ENCODE results near the gene MRPL47.

MRPL47 gene

DNA sequence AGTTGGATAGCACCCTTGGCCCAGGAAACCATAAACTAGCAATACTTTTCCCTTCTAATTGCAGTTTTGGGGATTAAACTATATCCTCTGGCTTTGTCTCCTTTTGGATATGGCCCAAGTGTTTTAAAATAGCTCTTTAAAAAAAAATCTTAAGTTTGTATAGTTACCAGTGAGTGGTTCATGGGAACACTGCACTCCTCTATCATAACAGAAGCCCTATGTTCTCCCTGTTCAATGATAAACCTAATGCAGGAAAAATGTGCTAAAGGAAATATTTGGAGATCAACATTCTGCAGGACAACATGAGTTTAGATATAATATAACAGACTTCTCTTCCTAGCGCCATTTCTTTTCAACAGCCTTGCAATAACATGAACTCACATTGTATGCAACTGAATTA is 13.1 kb downstream of the MRPL47 start:
- Histone ChIP-seq H3K9ac (ENCODE audit: low read length in 2 of 2) (no peak overlapping the region), H3K4me1 (ENCODE audit: control insufficient read depth, insufficient read depth, low read length) (no peaks in the 10 kb centered on the region), H3K27me3 (ENCODE audit: control insufficient read depth in 1 of 2, insufficient read depth in 2 of 2, low read length in 2 of 2) (no peaks in the 10 kb centered on the region), H3K27ac (ENCODE audit: low read length) (no peak overlapping the region), H3K36me3 (ENCODE audit: control insufficient read depth in 2 of 2, insufficient read depth in 2 of 2, low read length in 2 of 2) (peaks cover 27 to 39% of the 10 kb centered on the region in 2 donors), H3K4me3 (ENCODE audit: low read length in 2 of 2) (no peak overlapping the region), H3K9me3 (ENCODE audit: control insufficient read depth in 2 of 2, low read length in 2 of 2) (no peaks in the 10 kb centered on the region)

DNA sequence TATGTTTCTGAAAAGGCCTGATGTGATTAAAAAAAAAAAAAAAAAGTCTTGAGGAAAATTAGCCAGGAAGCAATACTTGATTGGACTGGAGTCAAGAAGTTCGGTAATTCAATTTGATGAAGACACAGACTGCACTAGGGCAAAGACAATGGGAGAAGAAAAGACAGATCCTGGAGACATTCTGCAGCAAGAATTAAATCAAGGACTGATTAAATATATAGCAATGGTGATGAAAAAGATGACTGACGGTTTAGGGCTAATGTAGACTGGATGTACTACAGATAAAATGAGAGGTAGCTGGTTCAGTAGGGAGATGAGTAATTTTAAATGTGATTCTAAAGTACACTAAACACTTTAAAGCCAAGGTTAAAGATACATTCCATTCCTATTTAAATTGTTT is 13.8 kb downstream of the MRPL47 start:
- Histone ChIP-seq H3K36me3 (ENCODE audit: control insufficient read depth in 2 of 2, insufficient read depth in 2 of 2, low read length in 2 of 2) (peaks cover 31 to 37% of the 10 kb centered on the region in 2 donors), H3K9ac (ENCODE audit: low read length in 2 of 2) (no peak overlapping the region), H3K27me3 (ENCODE audit: control insufficient read depth in 1 of 2, insufficient read depth in 2 of 2, low read length in 2 of 2) (no peaks in the 10 kb centered on the region), H3K4me1 (ENCODE audit: control insufficient read depth, insufficient read depth, low read length) (no peaks in the 10 kb centered on the region), H3K9me3 (ENCODE audit: control insufficient read depth in 2 of 2, low read length in 2 of 2) (no peaks in the 10 kb centered on the region), H3K4me3 (ENCODE audit: low read length in 2 of 2) (no peak overlapping the region), H3K27ac (ENCODE audit: low read length) (no peak overlapping the region)

DNA sequence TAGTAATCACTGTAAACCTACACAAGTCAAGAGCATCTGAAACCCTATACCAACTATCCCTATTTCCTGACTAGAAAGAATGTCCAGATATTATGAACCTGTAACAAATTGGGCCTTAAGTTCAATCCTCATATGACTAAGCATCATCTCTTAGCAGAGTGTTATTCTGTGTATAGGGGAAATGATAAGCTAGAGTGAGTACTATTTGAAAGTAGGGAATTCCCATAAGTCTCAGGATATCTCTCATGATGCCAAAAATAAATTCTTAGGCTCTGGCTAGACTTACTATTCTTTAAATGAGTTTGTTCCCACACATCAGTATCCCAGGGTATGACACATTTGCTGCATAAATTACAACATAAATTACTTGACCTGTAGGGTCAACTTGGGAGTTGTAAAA is 15.3 kb downstream of the MRPL47 start:
- H3K4me3 ChIP-seq (ENCODE audit: low read length in 2 of 2) = no peak overlapping the region
- no peaks in the 10 kb centered on the region for H3K9me3 ChIP-seq (ENCODE audit: control insufficient read depth in 2 of 2, low read length in 2 of 2)
- no peak overlapping the region for H3K9ac ChIP-seq (ENCODE audit: low read length in 2 of 2)
- H3K27ac ChIP-seq (ENCODE audit: low read length) = no peak overlapping the region
- no peaks in the 10 kb centered on the region for H3K4me1 ChIP-seq (ENCODE audit: control insufficient read depth, insufficient read depth, low read length)
- H3K27me3 ChIP-seq (ENCODE audit: control insufficient read depth in 1 of 2, insufficient read depth in 2 of 2, low read length in 2 of 2) = no peaks in the 10 kb centered on the region
- peaks cover 31 to 37% of the 10 kb centered on the region in 2 donors for H3K36me3 ChIP-seq (ENCODE audit: control insufficient read depth in 2 of 2, insufficient read depth in 2 of 2, low read length in 2 of 2)

DNA sequence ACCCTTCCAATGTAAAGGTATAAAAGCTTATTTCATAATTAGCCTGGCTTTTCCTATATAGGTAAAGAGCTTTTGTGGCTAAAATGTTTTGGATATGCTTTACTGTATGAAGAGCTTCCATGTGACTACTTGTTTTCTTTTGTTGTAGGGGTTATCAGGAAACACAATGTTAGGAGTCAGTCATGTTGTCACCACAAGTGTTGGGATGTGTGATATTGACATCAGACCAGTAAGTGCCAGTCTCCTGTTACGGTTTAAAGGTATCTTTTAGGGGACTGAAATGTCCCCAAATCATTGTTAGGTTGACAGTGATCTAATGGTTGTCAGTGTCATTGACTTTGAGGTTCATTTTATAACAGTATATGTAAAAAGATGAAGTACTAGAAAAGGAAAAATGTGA is 23.4 kb downstream of the MRPL47 start:
- no peaks in the 10 kb centered on the region for H3K9me3 ChIP-seq (ENCODE audit: control insufficient read depth in 2 of 2, low read length in 2 of 2)
- no peak overlapping the region for H3K9ac ChIP-seq (ENCODE audit: low read length in 2 of 2)
- peaks cover 16 to 19% of the 10 kb centered on the region in 2 donors for H3K36me3 ChIP-seq (ENCODE audit: control insufficient read depth in 2 of 2, insufficient read depth in 2 of 2, low read length in 2 of 2)
- no peaks in the 10 kb centered on the region for H3K4me1 ChIP-seq (ENCODE audit: control insufficient read depth, insufficient read depth, low read length)
- no peak overlapping the region for H3K4me3 ChIP-seq (ENCODE audit: low read length in 2 of 2)
- H3K27ac ChIP-seq (ENCODE audit: low read length) = no peak overlapping the region
- no peaks in the 10 kb centered on the region for H3K27me3 ChIP-seq (ENCODE audit: control insufficient read depth in 1 of 2, insufficient read depth in 2 of 2, low read length in 2 of 2)

DNA sequence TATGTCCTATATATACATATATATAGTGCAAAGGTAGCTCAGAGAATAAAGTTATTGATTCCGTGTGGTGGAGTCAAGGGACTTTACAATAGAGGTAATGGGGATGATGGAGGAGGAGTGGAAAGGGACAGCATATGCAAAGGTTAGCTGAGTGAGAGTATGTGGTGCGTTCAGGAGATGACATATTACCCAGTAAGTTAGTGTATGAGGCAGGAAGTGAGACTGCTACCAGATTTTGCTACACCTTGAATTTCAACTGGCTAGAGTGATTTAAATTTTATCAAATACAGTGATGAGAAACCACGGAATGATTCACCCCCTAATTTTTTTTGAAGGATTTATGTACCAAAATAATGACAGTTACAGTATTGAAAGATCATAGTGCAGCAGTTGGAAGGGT is 38.9 kb downstream of the MRPL47 start:
- Histone ChIP-seq H3K4me1 (ENCODE audit: control insufficient read depth, insufficient read depth, low read length) (peaks cover 8% of the 10 kb centered on the region), H3K9me3 (ENCODE audit: control insufficient read depth in 2 of 2, low read length in 2 of 2) (no peaks in the 10 kb centered on the region), H3K4me3 (ENCODE audit: low read length in 2 of 2) (no peak overlapping the region), H3K27ac (ENCODE audit: low read length) (no peak overlapping the region), H3K9ac (ENCODE audit: low read length in 2 of 2) (no peak overlapping the region), H3K36me3 (ENCODE audit: control insufficient read depth in 2 of 2, insufficient read depth in 2 of 2, low read length in 2 of 2) (peaks cover 2 to 5% of the 10 kb centered on the region in 2 donors), H3K27me3 (ENCODE audit: control insufficient read depth in 1 of 2, insufficient read depth in 2 of 2, low read length in 2 of 2) (no peaks in the 10 kb centered on the region)

DNA sequence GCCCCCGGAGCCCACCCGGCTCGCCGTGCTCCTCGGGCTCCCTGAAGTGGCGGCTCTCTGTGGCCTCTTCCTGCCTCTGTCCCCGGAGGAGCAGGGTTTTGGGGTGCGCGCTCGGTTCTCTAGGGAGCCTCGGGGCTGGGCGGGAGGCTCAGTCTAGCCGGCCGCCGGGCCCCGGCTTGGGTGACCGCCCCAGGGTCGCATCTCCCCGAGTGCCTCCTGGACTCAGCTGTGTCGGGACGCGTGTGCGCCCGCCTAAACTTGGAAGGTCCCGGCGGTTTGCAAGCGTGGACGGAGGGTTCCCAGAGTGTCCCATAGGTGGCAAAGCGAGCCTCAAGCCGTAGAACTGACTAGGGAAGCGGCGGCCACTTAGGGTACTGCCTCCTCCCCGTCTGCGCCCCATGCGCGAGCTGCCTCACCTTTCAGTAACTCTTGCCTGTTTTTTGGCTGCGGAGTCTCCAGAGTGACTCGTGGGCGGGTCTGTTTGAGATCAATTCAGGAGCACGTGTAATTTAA is 41.1 kb downstream of the MRPL47 start:
- Histone ChIP-seq H3K4me3 (ENCODE audit: low read length in 2 of 2) (peak overlapping the region; percentile 92 to 96), H3K36me3 (ENCODE audit: control insufficient read depth in 2 of 2, insufficient read depth in 2 of 2, low read length in 2 of 2) (no peaks in the 10 kb centered on the region), H3K27me3 (ENCODE audit: control insufficient read depth in 1 of 2, insufficient read depth in 2 of 2, low read length in 2 of 2) (no peaks in the 10 kb centered on the region), H3K9ac (ENCODE audit: low read length in 2 of 2) (peak overlapping the region; percentile 76 to 82), H3K27ac (ENCODE audit: low read length) (peak overlapping the region; percentile 37), H3K9me3 (ENCODE audit: control insufficient read depth in 2 of 2, low read length in 2 of 2) (no peaks in the 10 kb centered on the region), H3K4me1 (ENCODE audit: control insufficient read depth, insufficient read depth, low read length) (peaks cover 8% of the 10 kb centered on the region)

DNA sequence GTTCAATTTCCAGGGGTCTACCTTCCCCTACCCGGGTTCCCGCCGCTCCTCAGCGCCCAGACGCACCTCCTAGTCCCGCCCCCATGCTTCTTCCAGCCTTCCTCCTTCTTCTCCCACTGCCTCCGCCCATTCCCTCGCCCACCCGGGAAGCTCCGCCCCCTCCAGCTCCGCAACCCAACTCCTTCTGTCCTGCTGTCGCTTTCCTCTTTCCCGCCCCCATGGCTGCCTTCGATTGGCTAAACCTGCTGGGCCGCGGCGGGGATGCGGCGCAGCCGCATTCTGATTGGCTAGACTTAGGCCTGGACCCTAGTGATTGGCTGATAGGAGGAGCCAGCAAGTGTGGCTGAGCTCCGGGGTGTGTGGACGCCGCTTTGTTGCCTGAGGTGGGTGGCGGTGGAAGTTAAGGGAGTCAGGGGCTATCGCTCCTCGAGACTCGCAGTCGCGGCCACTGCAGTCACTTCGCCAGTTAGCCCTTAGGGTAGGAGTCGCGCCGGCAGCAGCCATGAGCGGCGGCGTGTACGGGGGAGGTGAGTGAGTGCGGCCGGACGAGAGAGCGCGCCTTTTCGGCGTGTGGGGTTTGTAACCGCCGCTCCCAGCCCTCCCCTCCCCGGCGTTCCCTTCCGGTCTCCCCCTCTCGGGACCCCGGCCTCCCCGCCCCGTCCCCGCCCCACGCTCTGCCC is 41.7 kb downstream of the MRPL47 start, which contains the start of gene ACTL6A:
TSS of gene ACTL6A (plus strand) at position 336 of the 680 bp plus-strand sequence. CDS start at position 503, 167 bp downstream.
- Histone ChIP-seq H3K9ac (ENCODE audit: low read length in 2 of 2) (peak within 1 kb of the TSS; percentile 78 to 82), H3K36me3 (ENCODE audit: control insufficient read depth in 2 of 2, insufficient read depth in 2 of 2, low read length in 2 of 2) (no peaks in the 10 kb centered on the region), H3K4me3 (ENCODE audit: low read length in 2 of 2) (peak within 1 kb of the TSS; percentile 92 to 96), H3K9me3 (ENCODE audit: control insufficient read depth in 2 of 2, low read length in 2 of 2) (no peaks in the 10 kb centered on the region), H3K27me3 (ENCODE audit: control insufficient read depth in 1 of 2, insufficient read depth in 2 of 2, low read length in 2 of 2) (no peaks in the 10 kb centered on the region), H3K4me1 (ENCODE audit: control insufficient read depth, insufficient read depth, low read length) (peaks cover 8% of the 10 kb centered on the region), H3K27ac (ENCODE audit: low read length) (peak within 1 kb of the TSS; percentile 37)

DNA sequence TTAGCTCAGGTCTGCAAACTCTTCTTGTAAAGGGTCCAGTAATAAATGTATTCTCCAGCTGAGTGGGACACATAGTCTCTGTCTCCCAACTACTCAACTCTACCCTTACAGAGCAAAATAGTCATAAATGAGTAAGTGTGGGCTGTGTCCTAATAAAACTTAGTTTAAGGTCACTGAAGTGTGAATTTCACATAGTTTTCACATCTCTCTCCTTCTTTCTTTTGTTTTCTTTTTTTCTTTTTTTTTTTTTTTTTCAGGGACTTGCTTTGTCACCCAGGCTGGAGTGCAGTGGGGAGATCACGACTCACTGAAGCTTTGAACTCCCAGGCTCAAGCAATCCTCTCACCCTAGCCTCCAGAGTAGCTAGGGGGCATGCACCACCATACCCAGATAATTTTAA is 43.6 kb downstream of the MRPL47 start:
- Histone ChIP-seq H3K4me3 (ENCODE audit: low read length in 2 of 2) (no peak overlapping the region), H3K9me3 (ENCODE audit: control insufficient read depth in 2 of 2, low read length in 2 of 2) (no peaks in the 10 kb centered on the region), H3K36me3 (ENCODE audit: control insufficient read depth in 2 of 2, insufficient read depth in 2 of 2, low read length in 2 of 2) (no peaks in the 10 kb centered on the region), H3K9ac (ENCODE audit: low read length in 2 of 2) (no peak overlapping the region), H3K4me1 (ENCODE audit: control insufficient read depth, insufficient read depth, low read length) (peaks cover 8% of the 10 kb centered on the region), H3K27me3 (ENCODE audit: control insufficient read depth in 1 of 2, insufficient read depth in 2 of 2, low read length in 2 of 2) (no peaks in the 10 kb centered on the region), H3K27ac (ENCODE audit: low read length) (no peak overlapping the region)

DNA sequence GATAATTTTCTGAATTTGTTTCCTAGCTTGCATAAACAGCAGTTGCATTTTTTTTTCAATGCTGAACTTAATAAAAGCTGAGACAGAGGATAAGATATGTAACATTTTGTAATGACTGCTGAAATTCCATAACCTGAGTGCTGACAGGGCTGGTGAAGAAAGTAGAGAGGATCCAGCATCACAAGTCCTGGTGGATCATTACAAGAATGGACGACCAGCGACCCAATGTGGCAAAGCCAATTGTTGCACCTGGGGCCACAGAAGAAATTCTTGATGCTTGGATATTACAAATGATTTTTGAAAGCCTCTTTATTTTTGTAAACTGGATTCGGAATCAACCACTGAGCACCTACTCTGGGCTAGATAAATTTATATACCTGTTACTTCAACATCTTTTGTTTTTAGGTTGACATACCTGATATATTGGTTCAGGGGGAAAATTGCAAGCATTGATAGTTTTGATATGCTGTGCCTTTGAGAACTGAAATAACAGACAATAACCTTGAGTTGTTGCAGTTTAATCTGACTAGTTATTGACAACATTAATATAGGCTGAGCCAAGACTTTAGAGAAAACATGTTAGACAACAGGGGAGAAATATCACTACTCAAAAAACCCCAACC is 45.6 kb downstream of the MRPL47 start:
- Histone ChIP-seq H3K36me3 (ENCODE audit: control insufficient read depth in 2 of 2, insufficient read depth in 2 of 2, low read length in 2 of 2) (no peaks in the 10 kb centered on the region), H3K9me3 (ENCODE audit: control insufficient read depth in 2 of 2, low read length in 2 of 2) (no peaks in the 10 kb centered on the region), H3K27me3 (ENCODE audit: control insufficient read depth in 1 of 2, insufficient read depth in 2 of 2, low read length in 2 of 2) (no peaks in the 10 kb centered on the region), H3K9ac (ENCODE audit: low read length in 2 of 2) (no peak overlapping the region), H3K27ac (ENCODE audit: low read length) (no peak overlapping the region), H3K4me3 (ENCODE audit: low read length in 2 of 2) (no peak overlapping the region), H3K4me1 (ENCODE audit: control insufficient read depth, insufficient read depth, low read length) (peaks cover 4% of the 10 kb centered on the region)

DNA sequence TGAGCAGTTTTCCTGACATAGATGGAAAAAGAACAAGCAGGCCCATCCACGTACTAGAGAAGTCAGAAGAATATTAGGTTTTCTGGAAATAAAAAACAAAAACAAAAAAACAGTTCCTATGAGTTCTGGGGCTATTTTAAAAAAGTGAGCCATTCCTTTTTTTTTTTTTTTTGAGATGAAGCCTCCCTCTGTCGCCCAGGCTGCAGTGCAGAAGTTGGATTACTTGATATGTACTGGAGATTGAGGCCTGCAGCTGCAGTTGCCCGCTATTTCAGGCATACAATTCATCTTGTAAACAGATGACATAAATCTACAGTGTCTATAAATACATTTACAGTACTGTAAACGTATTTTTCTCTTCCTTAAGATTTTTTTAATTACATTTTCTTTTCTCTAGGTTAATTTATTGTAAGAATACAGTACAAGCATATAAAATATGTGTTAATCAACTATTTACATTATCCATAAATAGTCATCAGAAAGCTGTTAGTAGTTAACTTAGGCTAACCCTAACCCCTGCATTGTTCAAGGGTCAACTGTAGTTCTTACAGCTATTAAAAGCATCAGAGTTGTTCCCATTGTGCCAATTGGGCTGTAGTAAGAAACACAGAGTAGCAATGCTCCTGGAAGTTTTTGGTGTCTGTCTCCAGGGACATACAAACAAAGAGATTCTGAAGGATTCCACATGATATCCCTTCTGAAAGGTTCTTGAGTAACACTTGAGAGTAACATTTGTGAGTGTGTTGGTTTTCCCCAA is 52.9 kb downstream of the MRPL47 start:
- no peak overlapping the region for H3K4me3 ChIP-seq (ENCODE audit: low read length in 2 of 2)
- no peaks in the 10 kb centered on the region for H3K4me1 ChIP-seq (ENCODE audit: control insufficient read depth, insufficient read depth, low read length)
- peak overlapping the region in 1 of 2 donors; percentile 14 for H3K9ac ChIP-seq (ENCODE audit: low read length in 2 of 2)
- H3K36me3 ChIP-seq (ENCODE audit: control insufficient read depth in 2 of 2, insufficient read depth in 2 of 2, low read length in 2 of 2) = no peaks in the 10 kb centered on the region
- H3K9me3 ChIP-seq (ENCODE audit: control insufficient read depth in 2 of 2, low read length in 2 of 2) = no peaks in the 10 kb centered on the region
- no peaks in the 10 kb centered on the region for H3K27me3 ChIP-seq (ENCODE audit: control insufficient read depth in 1 of 2, insufficient read depth in 2 of 2, low read length in 2 of 2)
- H3K27ac ChIP-seq (ENCODE audit: low read length) = no peak overlapping the region

Measured in stomach smooth muscle (tissue), 2 donors.